Kidney epithelial cell (primary cell): Measurements from ENCODE around the gene IL22RA1. TPM values are rescaled to one million over a fixed set of nuclear protein-coding genes. Genes with fewer than 3 reads are reported as not detected.

Experiments used
- DNase-seq: peaks from one replicate; pipeline ENCODE4 v3.0.0-alpha.2; 2010; ENCODE audit warnings: low read depth
- H3K27me3 ChIP-seq: 2 replicates; pipeline ENCODE4 v1.6.0; 2011; ENCODE audit warnings: low read length; ENCODE audit not compliant: control insufficient read depth, insufficient read depth
- H3K36me3 ChIP-seq: 2 replicates; pipeline ENCODE4 v1.5.1; 2011; ENCODE audit warnings: low read length; ENCODE audit not compliant: control insufficient read depth, insufficient read depth
- H3K4me3 ChIP-seq: 2 replicates; pipeline ENCODE4 v1.5.1; 2011; ENCODE audit warnings: low read depth, mild to moderate bottlenecking, control low read depth, low read length
- total RNA-seq: library from RNA; depleted of rRNA; stranded (reverse); fragments of >200 nt; gene quantifications from 2 replicates; pipeline ENCODE4 v1.2.3, GENCODE V29; 2015
- TF ChIP-seq, protein P1 (sequence below): IDR thresholded peaks from 2 replicates; pipeline ENCODE4 v1.5.1; 2011; ENCODE audit warnings: mild to moderate bottlenecking, moderate library complexity, low read length, control low read depth, inconsistent platforms; ENCODE audit not compliant: insufficient read depth, poor library complexity, severe bottlenecking

Gene IL22RA1
- total RNA-seq, 1 donor from 2014 or later = 0.21 TPM

GRCh38 chr1:24101796-24102586 is 40.9 kb downstream of the IL22RA1 start:
- TF ChIP-seq, protein P1, sequence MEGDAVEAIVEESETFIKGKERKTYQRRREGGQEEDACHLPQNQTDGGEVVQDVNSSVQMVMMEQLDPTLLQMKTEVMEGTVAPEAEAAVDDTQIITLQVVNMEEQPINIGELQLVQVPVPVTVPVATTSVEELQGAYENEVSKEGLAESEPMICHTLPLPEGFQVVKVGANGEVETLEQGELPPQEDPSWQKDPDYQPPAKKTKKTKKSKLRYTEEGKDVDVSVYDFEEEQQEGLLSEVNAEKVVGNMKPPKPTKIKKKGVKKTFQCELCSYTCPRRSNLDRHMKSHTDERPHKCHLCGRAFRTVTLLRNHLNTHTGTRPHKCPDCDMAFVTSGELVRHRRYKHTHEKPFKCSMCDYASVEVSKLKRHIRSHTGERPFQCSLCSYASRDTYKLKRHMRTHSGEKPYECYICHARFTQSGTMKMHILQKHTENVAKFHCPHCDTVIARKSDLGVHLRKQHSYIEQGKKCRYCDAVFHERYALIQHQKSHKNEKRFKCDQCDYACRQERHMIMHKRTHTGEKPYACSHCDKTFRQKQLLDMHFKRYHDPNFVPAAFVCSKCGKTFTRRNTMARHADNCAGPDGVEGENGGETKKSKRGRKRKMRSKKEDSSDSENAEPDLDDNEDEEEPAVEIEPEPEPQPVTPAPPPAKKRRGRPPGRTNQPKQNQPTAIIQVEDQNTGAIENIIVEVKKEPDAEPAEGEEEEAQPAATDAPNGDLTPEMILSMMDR = no peak
- H3K4me3 ChIP-seq = no peak overlapping the region
- H3K36me3 ChIP-seq = no peaks in the 10 kb centered on the region
- no peak for DNase-seq
- no peaks in the 10 kb centered on the region for H3K27me3 ChIP-seq

DNA sequence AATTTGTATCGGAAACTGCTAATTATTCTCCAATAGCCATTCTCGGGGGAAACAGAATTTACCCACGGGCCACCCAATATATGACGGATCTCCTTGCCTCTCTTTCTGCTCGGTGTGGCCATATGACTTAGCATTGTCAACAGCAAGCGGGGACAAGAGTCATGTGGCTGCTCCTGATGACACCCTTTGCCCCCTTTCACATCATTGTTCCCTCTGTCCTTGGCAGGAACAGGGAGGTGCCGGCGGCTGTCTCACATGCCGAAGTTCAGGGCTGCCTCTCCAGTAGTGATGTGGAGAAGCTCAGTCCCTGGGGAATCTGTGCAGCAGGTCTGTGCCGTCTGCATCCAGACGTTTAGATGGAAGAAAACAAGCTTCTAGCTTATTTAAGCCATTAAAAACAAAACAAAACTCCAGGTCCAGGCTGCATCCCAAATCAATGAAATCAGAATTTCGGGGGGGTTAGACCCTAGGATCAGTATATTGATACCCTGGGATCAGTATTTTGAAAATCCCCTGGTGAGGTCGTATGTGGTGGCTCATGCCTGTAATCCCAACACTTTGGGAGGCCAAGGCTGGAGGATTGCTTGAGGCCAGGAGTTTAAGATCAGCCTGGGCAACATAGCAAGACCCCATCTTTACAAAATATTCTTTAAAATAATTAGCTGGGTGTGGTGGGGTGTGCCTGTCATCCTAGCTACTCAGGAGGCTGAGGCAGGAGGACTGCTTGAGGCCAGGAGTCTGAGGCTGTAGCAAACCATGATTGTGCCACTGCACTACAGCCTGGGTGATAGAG is 41.8 kb downstream of the IL22RA1 start:
- Histone ChIP-seq H3K27me3 (no peaks in the 10 kb centered on the region), H3K36me3 (no peaks in the 10 kb centered on the region), H3K4me3 (no peak overlapping the region)
- TF ChIP-seq, protein P1 = no peak
- DNase-seq = no peak

GRCh38 chr1:24098943-24099638 is 43.8 kb downstream of the IL22RA1 start:
- H3K36me3 ChIP-seq = no peaks in the 10 kb centered on the region
- H3K27me3 ChIP-seq = no peaks in the 10 kb centered on the region

DNA sequence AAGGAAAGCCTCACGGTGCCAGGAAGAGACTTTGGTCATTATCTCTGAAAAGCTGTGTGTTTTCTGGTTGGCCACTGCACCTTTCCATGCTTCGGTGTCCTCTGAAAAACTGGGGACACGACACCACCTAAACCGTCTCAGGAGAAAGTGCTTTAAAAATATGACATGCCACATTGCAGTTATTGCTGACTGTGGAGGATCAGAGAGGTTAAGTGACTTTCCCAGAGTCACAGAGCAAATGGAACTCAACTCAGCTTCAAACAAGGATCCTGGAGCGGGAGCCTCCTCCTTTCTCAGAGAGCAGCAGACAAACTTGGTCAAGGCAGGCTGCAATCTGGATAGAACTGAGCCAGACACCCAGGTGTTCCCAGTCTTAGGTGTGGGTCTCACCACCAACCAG is 44.8 kb downstream of the IL22RA1 start:
- Histone ChIP-seq H3K27me3 (no peaks in the 10 kb centered on the region), H3K4me3 (no peak overlapping the region), H3K36me3 (no peaks in the 10 kb centered on the region)
- TF ChIP-seq, protein P1 = no peak
- no peak for DNase-seq

More at GRCh38 chr1:24098943-24099638, 43.8 kb downstream of the IL22RA1 start:
- TF ChIP-seq, protein P1 = no peak
- H3K4me3 ChIP-seq = no peak overlapping the region
- DNase-seq = no peak

DNA sequence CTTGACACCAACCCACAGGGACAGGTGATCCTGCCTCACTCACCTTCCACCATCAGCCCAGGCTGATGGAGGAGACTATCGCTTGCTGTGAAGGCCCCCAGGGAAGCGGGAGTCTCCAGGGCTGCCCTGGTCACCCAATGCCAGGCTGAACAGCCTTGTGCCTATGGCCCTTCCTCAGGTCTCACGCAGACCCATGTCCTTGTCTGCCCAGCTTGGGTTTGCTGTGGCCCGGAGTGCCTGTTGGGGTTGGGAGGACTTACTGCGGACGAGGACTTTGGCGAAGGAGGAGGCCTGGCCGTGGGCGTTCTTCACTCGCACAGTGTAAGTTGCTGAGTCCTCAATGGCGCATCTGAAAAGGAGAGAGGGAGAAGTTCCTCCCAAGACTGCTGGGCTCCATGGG is 45.3 kb downstream of the IL22RA1 start:
- DNase-seq = no peak
- Histone ChIP-seq H3K36me3 (no peaks in the 10 kb centered on the region), H3K27me3 (no peaks in the 10 kb centered on the region), H3K4me3 (no peak overlapping the region)
- TF ChIP-seq, protein P1 = no peak
